Kidney epithelial cell (primary cell): ENCODE data around the gene HARS1. TPM values are rescaled to one million over a fixed set of nuclear protein-coding genes. Genes with fewer than 3 reads are reported as not detected.
"Not testable (repeated sequence)": the region's sequence is repeated elsewhere in the genome, so short reads cannot be mapped to it uniquely, and the experiment has no call there.

Experiments
- DNase-seq: peaks from one replicate; pipeline ENCODE4 v3.0.0-alpha.2; 2010; ENCODE audit warnings: low read depth
- H3K27me3 ChIP-seq: 2 replicates; pipeline ENCODE4 v1.6.0; 2011; ENCODE audit warnings: low read length; ENCODE audit not compliant: control insufficient read depth, insufficient read depth
- H3K36me3 ChIP-seq: 2 replicates; pipeline ENCODE4 v1.5.1; 2011; ENCODE audit warnings: low read length; ENCODE audit not compliant: control insufficient read depth, insufficient read depth
- H3K4me3 ChIP-seq: 2 replicates; pipeline ENCODE4 v1.5.1; 2011; ENCODE audit warnings: low read depth, mild to moderate bottlenecking, control low read depth, low read length
- CTCF ChIP-seq: IDR thresholded peaks from 2 replicates; pipeline ENCODE4 v1.5.1; 2011; ENCODE audit warnings: mild to moderate bottlenecking, moderate library complexity, low read length, control low read depth, inconsistent platforms; ENCODE audit not compliant: insufficient read depth, poor library complexity, severe bottlenecking
- total RNA-seq: library from RNA; depleted of rRNA; stranded (reverse); fragments of >200 nt; gene quantifications from 2 replicates; pipeline ENCODE4 v1.2.3, GENCODE V29; 2015

HARS1 gene
- total RNA-seq, 1 donor from 2014 or later = 97.1 TPM

GRCh38 chr5:140642718-140643117 lies 48.5 kb downstream of the HARS1 start:
- H3K36me3 ChIP-seq = peaks cover 4% of the 10 kb centered on the region
- H3K4me3 ChIP-seq = no peak overlapping the region
- H3K27me3 ChIP-seq = no peaks in the 10 kb centered on the region
- no peak for TF ChIP-seq CTCF
- no peak for DNase-seq

DNA sequence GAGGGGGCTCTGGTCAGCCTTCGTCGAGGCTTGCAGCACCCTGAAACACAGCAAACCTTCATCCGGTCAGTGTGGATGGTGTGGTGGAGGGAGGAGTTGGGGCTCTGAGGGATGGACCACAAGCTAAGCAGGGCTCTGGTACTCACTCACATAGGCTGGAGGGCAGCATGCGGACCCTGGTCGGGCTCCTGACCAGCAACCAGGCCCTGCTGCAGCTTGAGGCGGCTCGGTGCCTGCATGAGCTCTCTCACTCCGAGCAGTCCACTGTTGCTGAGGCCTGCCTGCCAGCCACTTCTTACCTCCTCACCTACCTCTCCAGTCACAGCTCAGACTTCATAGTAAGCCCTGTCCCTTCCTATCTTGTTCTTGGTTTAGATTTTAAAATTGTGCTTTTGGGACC lies 49.5 kb downstream of the HARS1 start:
- no peak for TF ChIP-seq CTCF
- Histone ChIP-seq H3K27me3 (no peaks in the 10 kb centered on the region), H3K36me3 (peaks cover 4% of the 10 kb centered on the region), H3K4me3 (no peak overlapping the region)
- no peak for DNase-seq

DNA sequence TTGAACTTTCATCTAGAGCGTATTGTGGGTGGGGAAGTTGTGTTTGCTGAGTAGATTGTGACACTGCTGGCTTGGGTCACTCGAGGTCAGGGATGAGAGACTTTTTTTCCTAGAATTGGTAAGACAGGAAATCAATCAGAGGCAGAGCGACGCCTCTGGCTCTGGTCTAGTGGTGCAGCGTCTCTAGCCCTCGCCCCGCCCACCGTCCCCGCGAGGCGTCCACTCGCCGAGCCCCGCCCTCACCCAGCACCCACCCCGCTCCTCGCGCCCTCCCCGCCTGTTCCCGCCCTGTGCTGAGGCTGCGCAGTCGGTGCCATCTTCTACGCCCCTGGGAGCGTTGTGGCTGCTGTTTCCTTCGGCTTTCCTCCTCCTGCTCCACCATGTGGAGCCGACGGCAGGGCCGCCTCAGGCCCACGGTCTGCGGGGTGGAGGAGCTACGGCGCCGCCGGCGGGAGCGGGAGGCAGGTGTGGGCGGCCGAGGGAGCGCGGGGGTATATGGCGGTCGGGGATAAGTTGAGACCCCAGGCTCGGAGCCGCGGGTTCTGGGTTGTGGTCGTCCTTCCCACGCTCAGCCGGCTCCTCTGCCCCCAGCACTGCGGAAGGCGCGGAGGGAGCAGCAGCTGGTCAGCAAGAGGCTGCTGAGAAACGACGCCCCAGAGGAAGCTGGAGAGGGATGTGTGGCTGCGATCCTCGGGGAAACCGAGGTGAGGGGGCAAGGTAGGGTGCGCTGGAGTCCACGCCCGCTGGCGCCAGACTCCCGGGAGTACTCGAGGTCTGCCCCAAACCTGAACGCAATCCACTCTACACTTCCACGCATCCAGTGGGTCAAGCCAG lies 51.8 kb downstream of the HARS1 start, which contains the start of gene TMCO6:
TMCO6 (plus strand) TSS at position 304 of the 834 bp plus-strand sequence; CDS start at position 381, 77 bp downstream.
- DNase-seq = peak; percentile 72
- peaks cover 2% of the 10 kb centered on the region for H3K36me3 ChIP-seq
- TF ChIP-seq CTCF = peak; percentile 50
- H3K4me3 ChIP-seq = peak within 1 kb of the TSS; percentile 71
- H3K27me3 ChIP-seq = no peaks in the 10 kb centered on the region

DNA sequence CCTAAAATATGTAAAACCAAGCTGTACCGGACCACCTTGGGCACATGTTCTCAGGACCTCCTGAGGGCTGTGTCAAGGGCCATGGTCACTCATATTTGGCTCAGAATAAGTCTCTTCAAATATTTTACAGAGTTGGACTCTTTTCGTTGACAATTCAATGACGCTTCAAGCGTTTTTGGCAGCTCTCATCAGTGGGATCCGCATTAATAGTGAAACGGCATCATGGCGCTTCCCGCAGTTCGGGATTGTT lies 52.3 kb downstream of the HARS1 start:
- peak overlapping the region; percentile 37 for H3K4me3 ChIP-seq
- not testable (repeated sequence) for DNase-seq, H3K27me3 ChIP-seq, H3K36me3 ChIP-seq

- no peak for DNase-seq
- Histone ChIP-seq H3K4me3 (no peak overlapping the region), H3K36me3 (peaks cover 2% of the 10 kb centered on the region), H3K27me3 (peaks cover 6% of the 10 kb centered on the region)
- no peak for TF ChIP-seq CTCF
Measured at GRCh38 chr5:140637371-140638100, 53.6 kb downstream of the HARS1 start.

- TF ChIP-seq CTCF = no peak
- no peak for DNase-seq
- H3K36me3 ChIP-seq = no peaks in the 10 kb centered on the region
- no peak overlapping the region for H3K4me3 ChIP-seq
- H3K27me3 ChIP-seq = peaks cover 20% of the 10 kb centered on the region
Measured at GRCh38 chr5:140635291-140636257, 55.6 kb downstream of the HARS1 start.
